ENCODE results near the gene MGAT5B. TPM values are rescaled to one million over a fixed set of nuclear protein-coding genes. Genes with fewer than 3 reads are reported as not detected.

MGAT5B gene
- total RNA-seq, 1 donor from 2014 or later = 0.40 TPM

DNA sequence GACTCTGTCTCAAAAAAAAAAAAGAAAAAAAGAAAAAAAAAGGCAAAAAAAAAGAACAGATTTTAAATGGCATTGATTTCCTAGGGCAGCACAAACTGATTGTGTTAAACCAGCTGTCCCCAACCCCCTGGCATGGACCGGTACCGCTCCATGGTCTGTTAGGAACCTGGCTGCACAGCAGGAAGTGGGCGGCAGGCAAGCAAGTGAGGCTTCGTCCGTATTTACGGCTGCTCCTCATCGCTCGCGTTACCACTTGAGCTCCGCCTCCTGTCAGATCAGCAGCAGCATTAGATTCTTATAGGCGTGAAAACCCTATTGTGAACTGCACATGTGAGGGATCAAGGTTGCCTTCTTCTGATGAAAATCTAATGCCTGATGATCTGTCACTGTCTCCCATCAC is 26.6 kb downstream of the MGAT5B start:
- Mint-ChIP-seq H3K4me3 (ENCODE audit: unreplicated experiment) (no peak overlapping the region), H3K9me3 (ENCODE audit: unreplicated experiment) (no peaks in the 10 kb centered on the region), H3K36me3 (ENCODE audit: unreplicated experiment) (no peaks in the 10 kb centered on the region), H3K27ac (ENCODE audit: unreplicated experiment) (no peak overlapping the region), H3K27me3 (ENCODE audit: unreplicated experiment) (peaks cover 13% of the 10 kb centered on the region), H3K4me1 (ENCODE audit: unreplicated experiment) (no peaks in the 10 kb centered on the region)
- TF ChIP-seq, protein P1, sequence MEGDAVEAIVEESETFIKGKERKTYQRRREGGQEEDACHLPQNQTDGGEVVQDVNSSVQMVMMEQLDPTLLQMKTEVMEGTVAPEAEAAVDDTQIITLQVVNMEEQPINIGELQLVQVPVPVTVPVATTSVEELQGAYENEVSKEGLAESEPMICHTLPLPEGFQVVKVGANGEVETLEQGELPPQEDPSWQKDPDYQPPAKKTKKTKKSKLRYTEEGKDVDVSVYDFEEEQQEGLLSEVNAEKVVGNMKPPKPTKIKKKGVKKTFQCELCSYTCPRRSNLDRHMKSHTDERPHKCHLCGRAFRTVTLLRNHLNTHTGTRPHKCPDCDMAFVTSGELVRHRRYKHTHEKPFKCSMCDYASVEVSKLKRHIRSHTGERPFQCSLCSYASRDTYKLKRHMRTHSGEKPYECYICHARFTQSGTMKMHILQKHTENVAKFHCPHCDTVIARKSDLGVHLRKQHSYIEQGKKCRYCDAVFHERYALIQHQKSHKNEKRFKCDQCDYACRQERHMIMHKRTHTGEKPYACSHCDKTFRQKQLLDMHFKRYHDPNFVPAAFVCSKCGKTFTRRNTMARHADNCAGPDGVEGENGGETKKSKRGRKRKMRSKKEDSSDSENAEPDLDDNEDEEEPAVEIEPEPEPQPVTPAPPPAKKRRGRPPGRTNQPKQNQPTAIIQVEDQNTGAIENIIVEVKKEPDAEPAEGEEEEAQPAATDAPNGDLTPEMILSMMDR (IDR thresholded peaks at IDR 0.05) = no peak
- no peak for DNase-seq (ENCODE audit: extremely low spot score, unreplicated experiment)

- no peak overlapping the region for H3K4me3 Mint-ChIP-seq (ENCODE audit: unreplicated experiment)
- TF ChIP-seq, protein P1 (IDR thresholded peaks at IDR 0.05) = no peak
- no peak overlapping the region for H3K27ac Mint-ChIP-seq (ENCODE audit: unreplicated experiment)
- H3K27me3 Mint-ChIP-seq (ENCODE audit: unreplicated experiment) = peaks cover 13% of the 10 kb centered on the region
- H3K36me3 Mint-ChIP-seq (ENCODE audit: unreplicated experiment) = no peaks in the 10 kb centered on the region
- H3K9me3 Mint-ChIP-seq (ENCODE audit: unreplicated experiment) = no peaks in the 10 kb centered on the region
- no peak for DNase-seq (ENCODE audit: extremely low spot score, unreplicated experiment)
- H3K4me1 Mint-ChIP-seq (ENCODE audit: unreplicated experiment) = no peaks in the 10 kb centered on the region
These were observed 28.8 kb downstream of the MGAT5B start for GRCh38 chr17:76897023-76897422.

- Mint-ChIP-seq H3K36me3 (ENCODE audit: unreplicated experiment) (no peaks in the 10 kb centered on the region), H3K27me3 (ENCODE audit: unreplicated experiment) (peaks cover 13% of the 10 kb centered on the region), H3K4me1 (ENCODE audit: unreplicated experiment) (no peaks in the 10 kb centered on the region), H3K9me3 (ENCODE audit: unreplicated experiment) (no peaks in the 10 kb centered on the region), H3K4me3 (ENCODE audit: unreplicated experiment) (no peak overlapping the region), H3K27ac (ENCODE audit: unreplicated experiment) (no peak overlapping the region)
- DNase-seq (ENCODE audit: extremely low spot score, unreplicated experiment) = no peak
- TF ChIP-seq, protein P1 (IDR thresholded peaks at IDR 0.05) = no peak
These were observed 31.2 kb downstream of the MGAT5B start for GRCh38 chr17:76899414-76899813.

GRCh38 chr17:76900723-76901122 is 32.5 kb downstream of the MGAT5B start:
- H3K27ac Mint-ChIP-seq (ENCODE audit: unreplicated experiment) = no peak overlapping the region
- no peaks in the 10 kb centered on the region for H3K4me1 Mint-ChIP-seq (ENCODE audit: unreplicated experiment)

DNA sequence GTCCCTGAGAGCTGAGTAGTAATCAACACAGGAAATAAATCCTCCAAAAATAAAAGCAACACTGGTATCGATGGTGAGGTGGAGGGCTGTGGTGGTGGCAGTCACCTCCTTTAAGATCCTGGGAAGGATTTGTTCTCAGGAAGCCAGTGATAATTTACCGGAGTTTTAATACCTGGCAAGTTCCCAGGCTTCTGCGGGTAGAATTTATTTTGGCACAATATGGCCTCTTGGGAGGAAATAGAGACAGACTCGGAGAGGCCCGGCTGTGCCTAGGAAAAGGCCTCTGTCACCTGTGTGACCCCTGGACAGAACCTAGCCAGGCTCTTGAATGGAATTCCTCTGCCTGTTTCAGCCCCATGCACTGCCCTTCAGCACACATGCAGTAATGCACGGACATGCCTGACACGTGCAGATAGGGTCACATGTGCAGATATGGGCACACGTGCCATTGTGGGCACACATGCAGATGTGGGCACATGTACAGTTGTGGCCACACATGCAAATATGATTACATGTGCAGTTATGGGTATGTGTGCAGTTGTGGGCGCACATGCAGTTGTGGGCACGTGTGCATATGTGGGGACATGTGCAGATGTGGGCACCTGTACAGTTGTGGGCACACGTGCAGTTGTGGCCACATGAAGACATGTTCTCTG is 33.5 kb downstream of the MGAT5B start:
- Mint-ChIP-seq H3K36me3 (ENCODE audit: unreplicated experiment) (no peaks in the 10 kb centered on the region), H3K27ac (ENCODE audit: unreplicated experiment) (no peak overlapping the region), H3K27me3 (ENCODE audit: unreplicated experiment) (peaks cover 9% of the 10 kb centered on the region), H3K9me3 (ENCODE audit: unreplicated experiment) (no peaks in the 10 kb centered on the region), H3K4me3 (ENCODE audit: unreplicated experiment) (no peak overlapping the region), H3K4me1 (ENCODE audit: unreplicated experiment) (no peaks in the 10 kb centered on the region)
- no peak for DNase-seq (ENCODE audit: extremely low spot score, unreplicated experiment)
- TF ChIP-seq, protein P1 (IDR thresholded peaks at IDR 0.05) = no peak

More at GRCh38 chr17:76900723-76901122, 32.5 kb downstream of the MGAT5B start:
- H3K27me3 Mint-ChIP-seq (ENCODE audit: unreplicated experiment) = peaks cover 13% of the 10 kb centered on the region
- no peak for DNase-seq (ENCODE audit: extremely low spot score, unreplicated experiment)
- H3K9me3 Mint-ChIP-seq (ENCODE audit: unreplicated experiment) = no peaks in the 10 kb centered on the region
- H3K36me3 Mint-ChIP-seq (ENCODE audit: unreplicated experiment) = no peaks in the 10 kb centered on the region
- no peak overlapping the region for H3K4me3 Mint-ChIP-seq (ENCODE audit: unreplicated experiment)
- TF ChIP-seq, protein P1 (IDR thresholded peaks at IDR 0.05) = no peak

Data from osteocyte (in vitro differentiated cells).